K562 (cell line): ENCODE measurements around the gene VPS37B.

Experiments
- ADNP ChIP-seq: fragments of 200-800 bp; sonication (Bioruptor generic); IDR thresholded peaks from 2 replicates; pipeline ENCODE4 v1.6.1; 2016; ENCODE audit warnings: missing genetic modification characterization, missing compliant biosample characterization
- EGR1 ChIP-seq: fragments of 450-650 bp; conservative IDR thresholded peaks from 2 replicates; pipeline ENCODE4 v1.6.1; 2017; ENCODE audit warnings: mild to moderate bottlenecking
- EP300 ChIP-seq: IDR thresholded peaks from 2 replicates; pipeline ENCODE4 v1.6.1; 2012; ENCODE audit warnings: low read length, improper control_type of control experiment
- EZH2 ChIP-seq: IDR thresholded peaks from 2 replicates; pipeline ENCODE4 v1.6.1; 2012; ENCODE audit warnings: low read depth, mild to moderate bottlenecking, inconsistent platforms, low read length, borderline replicate concordance
- HDAC2 ChIP-seq: fragments of 450-650 bp; IDR thresholded peaks from 2 replicates; pipeline ENCODE4 v1.6.1; 2016; ENCODE audit warnings: mild to moderate bottlenecking
- KLF13 ChIP-seq: fragments of 450-650 bp; IDR thresholded peaks from 2 replicates; pipeline ENCODE4 v1.6.1; 2016; ENCODE audit warnings: missing genetic modification characterization, low read depth, mild to moderate bottlenecking, missing compliant biosample characterization, moderate library complexity, borderline replicate concordance
- MAX ChIP-seq: sonication (generic); formaldehyde crosslinking; IDR thresholded peaks from 2 replicates; pipeline ENCODE4 v1.9.0; 2022; ENCODE audit warnings: mild to moderate bottlenecking, missing genetic modification reagents
- POU5F1 ChIP-seq: fragments of 150-350 bp; IDR thresholded peaks from 2 replicates; pipeline ENCODE4 v1.6.1; 2014; ENCODE audit warnings: borderline replicate concordance, low read length, low read depth, mild to moderate bottlenecking; ENCODE audit not compliant: partially characterized antibody
- REST ChIP-seq, 2 experiments: fragments of 450-650 bp; formaldehyde crosslinking in 1 of 2; IDR thresholded peaks; 2 replicates each; pipeline versions ENCODE4 v1.4.0 to v1.6.1; 2014 to 2020; ENCODE audit warnings: mild to moderate bottlenecking in 2 of 2, borderline replicate concordance in 1 of 2, low read depth in 1 of 2
- SMARCC2 ChIP-seq: fragments of 450-650 bp; IDR thresholded peaks from 2 replicates; pipeline ENCODE4 v1.6.1; 2017; ENCODE audit warnings: antibody characterized with exemption, moderate library complexity, mild to moderate bottlenecking, low read depth
- STAT6 ChIP-seq: sonication (generic); formaldehyde crosslinking; IDR thresholded peaks from 2 replicates; pipeline ENCODE4 v1.8.1; 2023; ENCODE audit warnings: mild to moderate bottlenecking, missing genetic modification reagents
- ZNF696 ChIP-seq: fragments of 250-450 bp; sonication (Bioruptor Pico); conservative IDR thresholded peaks from 2 replicates; pipeline ENCODE4 v1.4.0; 2020; ENCODE audit warnings: mild to moderate bottlenecking, moderate library complexity
- TF ChIP-seq, protein P1 (sequence below): sonication (generic); formaldehyde crosslinking; IDR thresholded peaks from 2 replicates; pipeline ENCODE4 v1.8.1; 2022; ENCODE audit warnings: missing genetic modification reagents
- TF ChIP-seq, protein P2 (sequence below), 3 experiments: IDR thresholded peaks in 2 of 3; conservative IDR thresholded peaks in 1 of 3; 2 replicates each; pipeline ENCODE4 v1.5.1; 2011 to 2012; ENCODE audit warnings: low read length in 3 of 3, mild to moderate bottlenecking in 3 of 3, control low read depth in 2 of 3, improper control_type of control experiment in 1 of 3, inconsistent platforms in 1 of 3, low read depth in 1 of 3, mixed read lengths in 1 of 3, moderate library complexity in 1 of 3; ENCODE audit not compliant: insufficient read depth in 2 of 3

- TF ChIP-seq SMARCC2 (no peak), HDAC2 (no peak), EGR1 (no peak), ADNP (tag) (no peak), STAT6 (CRISPR knock-in tag) (no peak), MAX (CRISPR knock-in tag) (no peak), REST (IDR thresholded peaks at IDR 0.05; ENCODE audit: borderline replicate concordance) (no peak), REST (CRISPR knock-in tag; IDR thresholded peaks at IDR 0.05; ENCODE audit: low read depth) (no peak), EP300 (no peak), POU5F1 (no peak), KLF13 (tag) (no peak), EZH2 (no peak), ZNF696 (no peak)
- TF ChIP-seq, protein P1, sequence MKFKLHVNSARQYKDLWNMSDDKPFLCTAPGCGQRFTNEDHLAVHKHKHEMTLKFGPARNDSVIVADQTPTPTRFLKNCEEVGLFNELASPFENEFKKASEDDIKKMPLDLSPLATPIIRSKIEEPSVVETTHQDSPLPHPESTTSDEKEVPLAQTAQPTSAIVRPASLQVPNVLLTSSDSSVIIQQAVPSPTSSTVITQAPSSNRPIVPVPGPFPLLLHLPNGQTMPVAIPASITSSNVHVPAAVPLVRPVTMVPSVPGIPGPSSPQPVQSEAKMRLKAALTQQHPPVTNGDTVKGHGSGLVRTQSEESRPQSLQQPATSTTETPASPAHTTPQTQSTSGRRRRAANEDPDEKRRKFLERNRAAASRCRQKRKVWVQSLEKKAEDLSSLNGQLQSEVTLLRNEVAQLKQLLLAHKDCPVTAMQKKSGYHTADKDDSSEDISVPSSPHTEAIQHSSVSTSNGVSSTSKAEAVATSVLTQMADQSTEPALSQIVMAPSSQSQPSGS, result no peak
- TF ChIP-seq, protein P2, sequence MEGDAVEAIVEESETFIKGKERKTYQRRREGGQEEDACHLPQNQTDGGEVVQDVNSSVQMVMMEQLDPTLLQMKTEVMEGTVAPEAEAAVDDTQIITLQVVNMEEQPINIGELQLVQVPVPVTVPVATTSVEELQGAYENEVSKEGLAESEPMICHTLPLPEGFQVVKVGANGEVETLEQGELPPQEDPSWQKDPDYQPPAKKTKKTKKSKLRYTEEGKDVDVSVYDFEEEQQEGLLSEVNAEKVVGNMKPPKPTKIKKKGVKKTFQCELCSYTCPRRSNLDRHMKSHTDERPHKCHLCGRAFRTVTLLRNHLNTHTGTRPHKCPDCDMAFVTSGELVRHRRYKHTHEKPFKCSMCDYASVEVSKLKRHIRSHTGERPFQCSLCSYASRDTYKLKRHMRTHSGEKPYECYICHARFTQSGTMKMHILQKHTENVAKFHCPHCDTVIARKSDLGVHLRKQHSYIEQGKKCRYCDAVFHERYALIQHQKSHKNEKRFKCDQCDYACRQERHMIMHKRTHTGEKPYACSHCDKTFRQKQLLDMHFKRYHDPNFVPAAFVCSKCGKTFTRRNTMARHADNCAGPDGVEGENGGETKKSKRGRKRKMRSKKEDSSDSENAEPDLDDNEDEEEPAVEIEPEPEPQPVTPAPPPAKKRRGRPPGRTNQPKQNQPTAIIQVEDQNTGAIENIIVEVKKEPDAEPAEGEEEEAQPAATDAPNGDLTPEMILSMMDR (IDR thresholded peaks at IDR 0.05 in 2 of 3, conservative IDR thresholded peaks at IDR 0.05 in 1 of 3; ENCODE audit: insufficient read depth in 2 of 3, low read depth in 1 of 3, low read length in 3 of 3), result no peak
Measured at GRCh38 chr12:122862110-122862634, 33.8 kb downstream of the VPS37B start.
